GM13976 (cell line): ENCODE results near the gene PCNX2.

Experiments used
- DNase-seq: peaks from one replicate; pipeline ENCODE4 v3.0.0; 2012; ENCODE audit warnings: low spot score
- in situ Hi-C: fragments of 300-500 bp; cut with MboI; formaldehyde crosslinking; loops from one replicate; pipeline ENCODE4 v1.12.0; 2022; ENCODE audit warnings: low sequenced_read_pairs, mixed read lengths, inconsistent platforms; ENCODE audit not compliant: unreplicated experiment
- TF ChIP-seq, protein P1 (sequence below): IDR thresholded peaks from 2 replicates; pipeline ENCODE4 v1.5.1; 2012; ENCODE audit warnings: borderline replicate concordance, mild to moderate bottlenecking; ENCODE audit not compliant: insufficient read depth; ENCODE audit errors: extremely low read depth, missing control alignments, control extremely low read depth

PCNX2 gene

DNA sequence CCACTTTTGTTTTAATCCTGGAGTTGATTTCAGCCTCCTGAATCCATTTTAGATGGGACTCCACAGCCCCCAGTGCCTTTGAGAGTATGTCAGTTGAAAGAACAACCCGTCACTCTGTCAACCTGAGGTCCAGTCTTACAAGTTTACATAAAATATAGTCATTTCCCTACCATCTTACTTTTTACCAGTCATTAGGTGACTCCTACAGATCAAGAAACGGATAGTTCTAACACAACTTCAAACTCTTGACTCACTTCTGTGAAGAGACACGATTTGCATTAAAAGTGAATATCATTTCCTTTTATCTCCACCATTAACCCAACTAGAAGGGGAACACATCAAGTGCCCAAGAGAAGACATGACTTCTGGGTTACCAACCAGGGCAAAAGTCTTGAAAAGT lies 198.0 kb downstream of the PCNX2 start:
- TF ChIP-seq, protein P1, sequence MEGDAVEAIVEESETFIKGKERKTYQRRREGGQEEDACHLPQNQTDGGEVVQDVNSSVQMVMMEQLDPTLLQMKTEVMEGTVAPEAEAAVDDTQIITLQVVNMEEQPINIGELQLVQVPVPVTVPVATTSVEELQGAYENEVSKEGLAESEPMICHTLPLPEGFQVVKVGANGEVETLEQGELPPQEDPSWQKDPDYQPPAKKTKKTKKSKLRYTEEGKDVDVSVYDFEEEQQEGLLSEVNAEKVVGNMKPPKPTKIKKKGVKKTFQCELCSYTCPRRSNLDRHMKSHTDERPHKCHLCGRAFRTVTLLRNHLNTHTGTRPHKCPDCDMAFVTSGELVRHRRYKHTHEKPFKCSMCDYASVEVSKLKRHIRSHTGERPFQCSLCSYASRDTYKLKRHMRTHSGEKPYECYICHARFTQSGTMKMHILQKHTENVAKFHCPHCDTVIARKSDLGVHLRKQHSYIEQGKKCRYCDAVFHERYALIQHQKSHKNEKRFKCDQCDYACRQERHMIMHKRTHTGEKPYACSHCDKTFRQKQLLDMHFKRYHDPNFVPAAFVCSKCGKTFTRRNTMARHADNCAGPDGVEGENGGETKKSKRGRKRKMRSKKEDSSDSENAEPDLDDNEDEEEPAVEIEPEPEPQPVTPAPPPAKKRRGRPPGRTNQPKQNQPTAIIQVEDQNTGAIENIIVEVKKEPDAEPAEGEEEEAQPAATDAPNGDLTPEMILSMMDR = no peak
- in situ Hi-C loops = no loop called here
- DNase-seq = no peak

DNA sequence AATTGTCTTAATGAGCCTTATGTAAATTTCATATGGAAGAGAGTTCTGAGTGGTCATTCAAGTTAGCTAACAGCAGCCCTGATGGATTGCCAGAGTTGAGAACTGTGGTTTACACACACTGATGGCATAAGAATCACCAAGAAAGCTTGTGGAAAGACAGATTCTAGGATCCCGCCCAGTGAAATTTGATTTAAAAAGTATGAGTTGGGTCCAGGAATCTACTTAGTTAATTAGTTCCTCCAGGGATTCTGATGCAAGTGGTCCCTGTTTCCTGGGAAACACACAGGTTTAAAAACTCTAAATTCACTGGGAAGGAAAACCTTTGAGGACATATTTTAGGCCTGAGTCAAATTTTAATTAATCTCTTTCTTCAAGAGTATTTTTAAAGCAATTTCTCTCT lies 200.8 kb downstream of the PCNX2 start:
- no peak for DNase-seq
- in situ Hi-C loops = no loop called here
- TF ChIP-seq, protein P1 = no peak

DNA sequence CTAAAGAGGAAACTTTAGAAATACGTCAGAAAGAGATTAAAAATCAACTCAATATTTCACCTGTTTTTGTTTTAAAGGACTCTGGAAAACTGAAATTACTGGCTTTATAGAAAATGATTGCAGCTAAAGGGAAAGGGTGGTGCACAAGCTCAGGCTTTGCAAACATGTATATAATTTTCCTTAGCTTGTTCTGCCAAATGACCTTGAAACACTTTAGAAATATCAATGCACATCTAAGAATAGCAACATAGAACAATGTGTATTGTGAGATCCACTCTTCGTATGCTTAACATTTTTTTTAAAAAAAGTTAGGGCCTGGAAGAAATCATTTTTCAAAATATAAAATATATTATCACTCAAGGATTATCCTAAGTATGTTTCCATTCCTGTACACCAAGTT lies 201.3 kb downstream of the PCNX2 start:
- in situ Hi-C loops = no loop called here
- TF ChIP-seq, protein P1 = no peak
- no peak for DNase-seq

DNA sequence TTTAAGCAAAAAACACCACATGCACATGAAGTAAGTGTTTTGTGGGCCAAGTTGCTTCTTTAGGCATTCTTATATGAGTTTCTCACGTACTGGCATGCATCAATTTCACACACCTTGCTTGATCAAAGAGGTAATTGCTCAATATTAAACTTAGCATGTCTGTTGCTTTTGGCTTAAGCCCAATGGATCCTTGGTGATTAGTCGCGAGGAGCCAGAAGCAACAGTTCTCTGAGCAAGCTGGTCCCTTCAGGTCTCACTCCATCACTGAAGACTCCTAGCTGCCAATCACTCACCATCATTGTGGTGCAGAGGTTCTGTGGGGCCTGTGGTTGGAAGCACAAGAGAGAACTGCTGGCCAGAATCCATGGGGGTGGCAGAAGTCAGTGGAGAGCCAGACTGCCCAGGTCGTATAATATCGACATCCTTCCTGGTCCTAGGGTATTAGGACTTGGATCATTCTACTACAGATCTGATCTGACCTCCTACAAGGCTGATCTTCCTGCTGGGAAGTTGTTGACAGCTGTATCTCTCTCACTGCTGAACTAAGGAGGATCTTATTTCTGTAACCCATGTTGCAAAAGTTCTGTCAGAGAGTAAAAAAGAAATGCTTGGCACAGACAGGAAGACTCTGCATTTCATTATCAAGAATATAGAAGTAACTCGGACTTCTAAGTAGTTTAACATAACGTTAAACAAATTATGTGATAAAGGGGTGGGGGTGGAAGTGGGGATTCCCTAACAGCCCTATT lies 204.6 kb downstream of the PCNX2 start:
- TF ChIP-seq, protein P1 = no peak
- in situ Hi-C loops = no loop called here
- DNase-seq = no peak

DNA sequence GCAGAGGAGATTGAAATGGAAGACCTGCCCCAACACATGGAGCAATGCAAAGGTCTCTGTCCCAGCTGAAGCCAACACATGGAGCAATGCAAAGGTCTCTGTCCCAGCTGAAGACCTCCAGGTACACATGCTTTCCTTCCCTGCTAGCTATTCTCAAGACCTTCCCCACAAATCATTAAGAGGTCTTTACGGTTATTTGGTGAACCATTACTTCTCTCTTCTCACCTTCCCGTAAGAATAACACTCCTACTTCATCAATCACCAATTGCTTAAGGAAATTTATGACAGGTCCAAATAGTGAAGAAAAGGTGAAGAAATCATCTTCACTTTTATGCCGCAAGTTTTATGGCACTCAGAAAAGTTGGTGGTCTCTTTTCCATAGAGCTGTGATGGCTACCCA lies 206.3 kb downstream of the PCNX2 start:
- in situ Hi-C loops = no loop called here
- TF ChIP-seq, protein P1 = no peak
- no peak for DNase-seq

DNA sequence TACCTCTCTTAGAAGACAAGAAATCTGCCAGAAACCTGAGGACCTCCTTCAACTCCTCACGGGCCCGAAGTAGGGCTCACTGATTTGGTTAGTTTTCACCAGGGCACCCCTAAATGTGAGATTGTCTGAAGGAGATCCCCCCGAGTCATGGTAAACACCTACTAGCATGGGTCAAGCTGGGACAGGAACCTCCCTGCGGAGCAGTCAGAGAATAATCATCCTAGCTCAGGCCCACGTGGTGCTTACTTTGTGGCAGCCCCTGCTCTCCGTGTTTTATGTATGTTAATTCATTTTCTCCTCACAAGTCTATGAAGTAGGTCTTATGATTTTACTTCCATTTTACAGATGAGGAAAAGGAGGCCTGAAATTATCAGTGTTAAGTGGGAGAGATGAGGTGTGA lies 206.9 kb downstream of the PCNX2 start:
- TF ChIP-seq, protein P1 = no peak
- in situ Hi-C loops = no loop called here
- no peak for DNase-seq
